Stimulated activated CD8-positive, alpha-beta memory T cell treated with anti-CD3 and anti-CD28 coated beads, Interleukin-15, amount 100 ng/mL, for 24 hours (primary cell): Measurements from ENCODE around the gene TSPAN15.

Source experiments
- DNase-seq: peaks from one replicate; pipeline ENCODE4 v3.0.0-alpha.2; 2020; ENCODE audit warnings: low read depth

TSPAN15 gene

DNA sequence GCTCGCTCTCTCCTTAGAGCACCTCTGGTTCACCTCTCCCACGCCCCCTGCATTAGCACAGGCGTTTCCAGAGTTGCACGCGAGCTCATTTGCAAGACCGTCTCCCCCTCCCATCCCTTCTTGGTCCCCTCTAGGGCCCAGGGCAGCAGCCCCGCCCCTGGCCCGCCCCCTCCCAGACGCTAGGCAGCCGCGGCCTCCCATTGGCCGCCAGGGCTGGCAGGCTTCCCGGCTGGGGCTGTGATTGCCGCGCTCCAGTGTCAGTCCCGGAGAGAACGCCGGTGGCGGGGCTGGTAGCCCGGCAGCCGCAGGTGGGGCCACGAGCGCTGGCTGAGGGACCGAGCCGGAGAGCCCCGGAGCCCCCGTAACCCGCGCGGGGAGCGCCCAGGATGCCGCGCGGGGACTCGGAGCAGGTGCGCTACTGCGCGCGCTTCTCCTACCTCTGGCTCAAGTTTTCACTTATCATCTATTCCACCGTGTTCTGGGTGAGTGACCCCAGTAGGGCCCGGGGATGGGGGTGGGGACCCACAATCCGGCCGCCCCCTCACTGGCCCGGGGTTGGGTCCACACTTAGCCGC, at the start of gene TSPAN15:
Gene TSPAN15 (plus strand): TSS at position 257 of the 575 bp plus-strand sequence. CDS start 130 bp downstream, at position 387.
- DNase-seq = peak; percentile 49

DNA sequence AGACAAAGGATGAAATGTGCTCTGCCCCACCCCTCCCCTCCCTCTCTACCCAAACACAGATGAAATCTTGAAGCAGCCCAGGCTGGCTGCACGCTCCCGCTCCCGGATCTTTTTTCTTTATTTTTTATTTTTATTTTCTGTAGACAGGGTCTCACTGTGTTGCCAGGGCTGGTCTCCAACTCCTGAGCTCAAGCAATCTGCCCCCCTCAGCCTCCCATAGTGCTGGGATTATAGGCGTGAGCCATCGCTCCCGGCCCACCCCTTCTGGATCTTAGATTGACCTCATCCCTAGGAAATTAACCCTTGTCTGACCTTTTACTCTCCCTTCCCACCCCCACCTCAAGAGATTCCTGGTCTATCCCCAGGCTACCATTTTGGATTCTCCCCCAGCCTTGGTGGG, 48.9 kb upstream of the TSPAN15 start:
- no peak for DNase-seq

- DNase-seq = no peak
Measured at GRCh38 chr10:69403066-69403465, 48.2 kb upstream of the TSPAN15 start.

DNA sequence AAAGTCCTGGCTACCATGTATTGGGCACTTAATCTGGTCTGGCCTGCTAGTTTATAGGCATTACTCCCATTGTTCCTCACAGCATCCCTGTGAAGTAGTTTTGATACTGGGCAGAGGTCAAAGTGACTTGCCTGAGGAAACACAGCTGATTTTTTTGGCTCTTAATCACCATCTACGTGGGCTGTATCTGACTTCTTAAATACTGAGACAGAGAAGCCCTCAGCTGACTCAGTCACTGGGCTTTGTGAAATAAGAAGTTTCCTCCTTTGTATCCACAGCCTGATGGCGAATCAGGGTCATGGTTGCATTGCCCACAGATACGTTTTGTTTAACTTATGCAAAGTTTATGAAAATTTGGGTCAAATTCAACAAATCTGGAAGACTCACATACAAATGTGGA, 47.7 kb upstream of the TSPAN15 start:
- DNase-seq = no peak

GRCh38 chr10:69404786-69405185, 46.5 kb upstream of the TSPAN15 start:
- no peak for DNase-seq

- no peak for DNase-seq
Measured at GRCh38 chr10:69405221-69405620, 46.0 kb upstream of the TSPAN15 start.

DNA sequence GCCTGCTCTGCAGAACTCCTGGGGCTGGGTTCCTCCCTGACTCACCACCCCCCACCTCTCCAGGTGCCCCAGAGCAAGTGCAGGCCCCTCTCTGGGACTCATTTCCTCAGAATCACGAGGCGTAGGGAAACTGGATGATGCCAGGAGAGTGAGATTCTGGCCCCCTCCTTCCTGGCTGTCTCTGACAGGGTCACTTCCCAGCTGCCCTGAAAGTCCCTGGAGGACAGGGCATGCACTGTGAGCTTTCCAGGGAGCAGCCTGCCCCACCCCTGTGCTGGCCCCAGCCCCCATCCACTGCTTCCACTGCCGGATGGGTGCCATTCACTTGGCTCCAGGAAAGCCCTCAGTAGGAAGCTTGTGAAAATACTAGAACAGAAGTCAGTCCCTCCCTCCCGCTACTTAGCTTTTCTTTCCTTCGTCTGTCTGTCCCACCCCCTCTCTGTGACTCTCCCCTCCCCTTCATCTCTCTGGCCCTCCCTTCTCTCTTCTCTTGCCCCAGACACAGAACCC, 44.9 kb upstream of the TSPAN15 start:
- no peak for DNase-seq

- DNase-seq = no peak
Measured at GRCh38 chr10:69406816-69407580, 44.3 kb upstream of the TSPAN15 start.

- no peak for DNase-seq
Measured at GRCh38 chr10:69407621-69408301, 43.5 kb upstream of the TSPAN15 start.

- peak; percentile 77 for DNase-seq
Measured at GRCh38 chr10:69408318-69409175, 42.7 kb upstream of the TSPAN15 start.

GRCh38 chr10:69409176-69409495, 42.1 kb upstream of the TSPAN15 start:
- DNase-seq = no peak

DNA sequence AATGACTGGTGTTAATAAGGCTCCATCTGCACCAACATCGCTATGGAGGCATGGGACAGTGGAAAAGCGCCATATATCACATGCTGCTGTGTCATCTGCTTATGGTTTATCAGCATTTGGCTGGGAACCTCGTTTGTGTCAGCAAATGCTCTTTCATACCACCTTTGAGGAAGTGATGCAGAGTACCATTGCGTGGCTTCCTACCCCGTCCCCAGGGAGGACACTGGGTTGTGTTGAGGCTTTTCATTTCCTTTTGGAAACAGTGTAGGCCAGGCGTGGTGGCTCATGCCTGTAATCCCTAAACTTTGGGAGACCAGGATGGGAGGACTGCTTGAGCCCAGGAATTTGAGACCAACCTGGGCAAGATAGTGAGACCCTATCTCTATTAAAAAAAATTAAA, 41.3 kb upstream of the TSPAN15 start:
- DNase-seq = no peak

GRCh38 chr10:69410487-69410886, 40.8 kb upstream of the TSPAN15 start:
- no peak for DNase-seq

DNA sequence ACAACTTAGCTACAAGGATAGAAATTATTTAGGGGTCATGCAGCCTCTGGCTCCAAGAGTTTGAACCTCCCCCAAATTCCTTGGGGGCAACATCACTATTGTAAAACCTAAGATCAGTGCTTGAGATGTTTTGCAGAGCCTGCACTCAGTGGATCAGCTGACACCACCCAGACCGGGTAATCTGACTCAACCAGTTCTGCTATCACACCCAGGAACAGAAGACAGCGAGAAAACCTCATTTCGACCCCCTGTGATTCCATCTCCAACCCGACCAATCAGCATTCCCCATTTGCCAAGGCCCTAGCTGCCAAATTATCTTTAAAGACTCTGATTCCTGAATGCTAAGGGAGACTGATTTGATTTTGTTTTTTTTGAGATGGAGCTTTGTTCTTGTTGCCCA, 39.8 kb upstream of the TSPAN15 start:
- DNase-seq = no peak

GRCh38 chr10:69412232-69412790, 39.0 kb upstream of the TSPAN15 start:
- no peak for DNase-seq

DNA sequence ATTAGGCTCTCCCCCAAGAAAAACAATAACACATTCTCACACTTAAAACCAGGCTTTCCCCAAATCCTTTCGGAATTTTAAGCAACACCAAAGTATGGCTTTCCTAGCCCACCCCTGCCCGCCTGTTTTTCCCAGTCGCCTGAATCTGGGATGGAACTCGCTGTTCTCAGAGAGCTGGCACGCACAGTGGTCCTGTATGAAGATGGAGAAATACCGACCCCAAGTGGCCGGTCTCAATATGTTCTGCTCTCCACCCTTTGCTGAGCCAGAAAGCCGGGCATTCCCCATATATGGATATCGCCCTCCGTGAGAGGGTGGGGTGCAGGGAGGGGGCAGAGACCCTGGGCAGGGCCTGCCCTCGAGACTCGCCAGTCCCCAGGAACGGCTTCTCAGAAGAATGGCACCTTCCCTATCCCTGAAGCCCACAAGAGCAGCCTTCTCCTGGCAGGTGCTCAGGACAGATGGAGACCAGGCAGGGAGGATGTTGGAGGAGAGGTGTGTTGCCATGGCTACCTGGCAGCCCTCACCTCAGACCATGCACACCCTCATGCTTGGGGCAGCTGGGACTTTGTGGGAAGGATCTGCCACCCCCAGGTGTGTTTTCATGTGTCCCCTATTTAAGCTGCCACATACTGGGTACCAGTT, 37.9 kb upstream of the TSPAN15 start:
- no peak for DNase-seq

- no peak for DNase-seq
Measured at GRCh38 chr10:69414036-69415018, 36.9 kb upstream of the TSPAN15 start.

DNA sequence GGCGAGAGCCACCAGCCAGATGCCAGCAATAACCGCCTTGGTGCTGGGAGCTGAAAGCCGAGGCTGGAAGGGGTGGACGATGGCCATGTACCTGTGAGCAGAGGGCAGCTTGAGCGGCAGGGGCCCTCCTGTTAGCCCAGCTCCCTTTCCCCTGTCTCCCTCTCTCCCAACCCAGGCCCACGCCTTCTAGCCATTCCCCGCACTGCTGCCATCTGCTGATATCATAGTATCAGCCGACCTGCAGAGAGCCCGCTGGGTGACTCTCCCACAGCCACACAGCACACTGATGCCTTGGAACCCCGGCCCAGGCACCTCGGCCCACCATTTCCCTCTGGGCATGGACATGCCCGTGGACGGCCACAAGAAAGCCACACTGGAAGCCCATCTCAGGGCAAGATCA, 36.2 kb upstream of the TSPAN15 start:
- DNase-seq = no peak

DNA sequence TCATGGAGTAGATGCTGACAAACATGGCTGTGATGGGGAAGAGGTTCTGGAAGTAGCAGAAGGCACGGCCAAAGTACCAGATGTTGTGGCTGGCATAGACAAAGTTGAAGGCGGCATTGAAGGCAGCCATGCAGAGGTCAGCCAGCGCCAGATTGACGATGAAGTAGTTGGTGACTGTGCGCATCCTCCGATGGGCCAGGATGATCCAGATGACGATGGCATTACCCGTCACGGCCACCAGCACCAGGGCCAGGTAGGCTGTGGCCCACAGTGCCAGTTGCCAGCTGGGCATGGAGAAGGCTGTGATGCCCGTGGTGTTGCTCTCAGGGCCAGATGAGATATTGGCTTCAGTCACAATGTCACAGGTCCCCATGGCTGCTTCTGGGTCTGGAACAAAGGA, 35.3 kb upstream of the TSPAN15 start:
- no peak for DNase-seq

DNA sequence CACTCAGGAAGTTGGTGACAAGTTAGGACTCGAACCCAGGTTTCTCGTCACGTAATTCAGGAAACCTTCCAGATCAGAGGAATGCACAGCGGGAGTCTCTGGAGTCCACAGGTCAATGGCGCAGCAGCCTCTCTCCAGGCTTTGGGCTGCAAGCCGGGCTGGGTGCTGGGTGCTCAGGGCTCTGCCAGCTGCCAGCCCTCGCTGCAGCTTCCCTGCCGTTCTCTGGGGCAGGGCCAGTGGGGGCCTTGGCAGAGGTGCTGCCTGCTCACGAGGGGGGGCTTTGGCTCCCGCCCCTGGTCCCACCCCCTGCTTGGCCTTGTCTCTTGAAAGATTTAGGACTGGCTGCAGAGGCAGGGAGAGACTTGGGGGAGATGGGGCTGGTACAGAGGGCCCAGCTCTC, 34.6 kb upstream of the TSPAN15 start, which contains the start of gene TACR2:
Gene TACR2 (minus strand): TSS at position 224 of the 400 bp plus-strand sequence. CDS start 595 bp downstream, outside the sequence.
- DNase-seq = no peak
